WTC11 (cell line): Measurements from ENCODE around the gene MYCBP2. TPM values are rescaled to one million over a fixed set of nuclear protein-coding genes. Genes with fewer than 3 reads are reported as not detected.
"Not testable (repeated sequence)": the region's sequence is repeated elsewhere in the genome, so short reads cannot be mapped to it uniquely, and the experiment has no call there.

Source experiments
- ATAC-seq: fragments of 200-7000 bp; cut with Tn5 transposase; 2 replicates; pipeline ENCODE4 v1.10.0; 2021; ENCODE audit warnings: mild to moderate bottlenecking, moderate library complexity
- CTCF ChIA-PET: fragments of 300-600 bp; sonication (Branson Sonifier 250); formaldehyde crosslinking; loops from one replicate; lab custom pipeline; 2021; ENCODE audit warnings: antibody characterized with exemption; lab: Charles Lee
- POLR2A ChIA-PET: fragments of 350-600 bp; sonication (Branson Sonifier 250); formaldehyde crosslinking; loops from one replicate; lab custom pipeline; 2021; ENCODE audit warnings: antibody characterized with exemption; lab: Charles Lee
- DNase-seq: peaks from one replicate; pipeline ENCODE4 v3.0.0; 2021; ENCODE audit warnings: low spot score
- H3K27ac Mint-ChIP-seq: 2 replicates; pipeline ENCODE4 v1.8.0; 2021; ENCODE audit warnings: mixed read lengths
- H3K27me3 Mint-ChIP-seq: 2 replicates; pipeline ENCODE4 v1.8.0; 2021; ENCODE audit warnings: low read depth, mild to moderate bottlenecking, moderate library complexity, mixed read lengths
- H3K36me3 Mint-ChIP-seq: 2 replicates; pipeline ENCODE4 v1.8.0; 2021; ENCODE audit warnings: mixed read lengths
- H3K4me1 Mint-ChIP-seq: 2 replicates; pipeline ENCODE4 v1.8.0; 2022; ENCODE audit warnings: mixed read lengths
- H3K4me3 Mint-ChIP-seq: 2 replicates; pipeline ENCODE4 v1.8.0; 2021; ENCODE audit warnings: mild to moderate bottlenecking, moderate library complexity, mixed read lengths
- H3K9me3 Mint-ChIP-seq: 2 replicates; pipeline ENCODE4 v1.8.0; 2021; ENCODE audit warnings: mixed read lengths
- ATF3 ChIP-seq: sonication (generic); formaldehyde crosslinking; conservative IDR thresholded peaks from 2 replicates; pipeline ENCODE4 v1.8.1; 2022; ENCODE audit warnings: mild to moderate bottlenecking, missing genetic modification reagents
- E2F1 ChIP-seq: sonication (generic); formaldehyde crosslinking; IDR thresholded peaks from 2 replicates; pipeline ENCODE4 v1.8.0; 2022; ENCODE audit warnings: mild to moderate bottlenecking, missing genetic modification reagents
- ELF4 ChIP-seq: sonication (generic); formaldehyde crosslinking; IDR thresholded peaks from 2 replicates; pipeline ENCODE4 v1.8.1; 2022; ENCODE audit warnings: low read depth, mild to moderate bottlenecking, moderate library complexity, missing genetic modification reagents
- ESRRA ChIP-seq: sonication (generic); formaldehyde crosslinking; IDR thresholded peaks from 2 replicates; pipeline ENCODE4 v1.8.1; 2022; ENCODE audit warnings: mild to moderate bottlenecking, missing genetic modification reagents, borderline replicate concordance
- ETV6 ChIP-seq: sonication (generic); formaldehyde crosslinking; IDR thresholded peaks from 2 replicates; pipeline ENCODE4 v1.8.1; 2022; ENCODE audit warnings: mild to moderate bottlenecking, missing genetic modification reagents
- FOXP1 ChIP-seq: sonication (generic); formaldehyde crosslinking; IDR thresholded peaks from 2 replicates; pipeline ENCODE4 v1.8.0; 2022; ENCODE audit warnings: missing genetic modification reagents, mild to moderate bottlenecking, moderate library complexity, borderline replicate concordance
- FOXP4 ChIP-seq: sonication (generic); formaldehyde crosslinking; IDR thresholded peaks from 2 replicates; pipeline ENCODE4 v1.8.0; 2022; ENCODE audit warnings: mild to moderate bottlenecking, missing genetic modification reagents
- GRHL2 ChIP-seq: fragments of 250-450 bp; sonication (Bioruptor Pico); IDR thresholded peaks from 2 replicates; pipeline ENCODE4 v1.8.0; 2022; ENCODE audit warnings: mild to moderate bottlenecking, moderate library complexity; ENCODE audit not compliant: insufficient replicate concordance, severe bottlenecking
- GTF2I ChIP-seq: fragments of 250-450 bp; sonication (Bioruptor Pico); conservative IDR thresholded peaks from 2 replicates; pipeline ENCODE4 v1.4.0; 2021; ENCODE audit warnings: mild to moderate bottlenecking
- MAX ChIP-seq: sonication (generic); formaldehyde crosslinking; IDR thresholded peaks from 2 replicates; pipeline ENCODE4 v1.8.0; 2022; ENCODE audit warnings: mild to moderate bottlenecking, missing genetic modification reagents
- NFYB ChIP-seq: sonication (generic); formaldehyde crosslinking; conservative IDR thresholded peaks from 2 replicates; pipeline ENCODE4 v1.8.0; 2022; ENCODE audit warnings: low read depth, missing genetic modification reagents
- NR1H2 ChIP-seq: sonication (generic); formaldehyde crosslinking; IDR thresholded peaks from 2 replicates; pipeline ENCODE4 v1.9.0; 2021; ENCODE audit warnings: mild to moderate bottlenecking, moderate library complexity, missing genetic modification reagents
- SP1 ChIP-seq: sonication (generic); formaldehyde crosslinking; conservative IDR thresholded peaks from 2 replicates; pipeline ENCODE4 v1.8.1; 2022; ENCODE audit warnings: missing genetic modification reagents
- ZNF121 ChIP-seq: sonication (generic); formaldehyde crosslinking; IDR thresholded peaks from 2 replicates; pipeline ENCODE4 v1.8.0; 2023; ENCODE audit warnings: missing genetic modification reagents
- ZNF281 ChIP-seq: sonication (generic); formaldehyde crosslinking; IDR thresholded peaks from 2 replicates; pipeline ENCODE4 v1.8.0; 2023; ENCODE audit warnings: mild to moderate bottlenecking, missing genetic modification reagents
- ZNF416 ChIP-seq: fragments of 250-450 bp; sonication (Bioruptor Pico); IDR thresholded peaks from 2 replicates; pipeline ENCODE4 v1.9.0; 2021; ENCODE audit warnings: mild to moderate bottlenecking, inconsistent platforms
- total RNA-seq: library from RNA; stranded (reverse); gene quantifications from 3 replicates; pipeline ENCODE4 v1.2.3, GENCODE V29; 2021
- TF ChIP-seq, protein P1 (sequence below): fragments of 250-450 bp; sonication (Bioruptor Pico); IDR thresholded peaks from 2 replicates; pipeline ENCODE4 v1.9.0; 2021; ENCODE audit warnings: mild to moderate bottlenecking
- TF ChIP-seq, protein P2 (sequence below): sonication (generic); formaldehyde crosslinking; IDR thresholded peaks from 2 replicates; pipeline ENCODE4 v1.8.0; 2023; ENCODE audit warnings: missing genetic modification reagents
- TF ChIP-seq, protein P3 (sequence below): fragments of 200-600 bp; IDR thresholded peaks from 2 replicates; pipeline ENCODE4 v1.8.0; 2022; ENCODE audit warnings: antibody characterized with exemption

Gene MYCBP2
- total RNA-seq, 1 experiment from 2014 or later, result 54.3 TPM

- TF ChIP-seq, protein P1, sequence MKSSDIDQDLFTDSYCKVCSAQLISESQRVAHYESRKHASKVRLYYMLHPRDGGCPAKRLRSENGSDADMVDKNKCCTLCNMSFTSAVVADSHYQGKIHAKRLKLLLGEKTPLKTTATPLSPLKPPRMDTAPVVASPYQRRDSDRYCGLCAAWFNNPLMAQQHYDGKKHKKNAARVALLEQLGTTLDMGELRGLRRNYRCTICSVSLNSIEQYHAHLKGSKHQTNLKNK (CRISPR knock-in tag), result no peak
- TF ChIP-seq ZNF281 (CRISPR knock-in tag), result no peak
- TF ChIP-seq, all 79 proteins: peak for 0
These were observed 311.8 kb downstream of the MYCBP2 start (continued) for GRCh38 chr13:77014906-77015685.

DNA sequence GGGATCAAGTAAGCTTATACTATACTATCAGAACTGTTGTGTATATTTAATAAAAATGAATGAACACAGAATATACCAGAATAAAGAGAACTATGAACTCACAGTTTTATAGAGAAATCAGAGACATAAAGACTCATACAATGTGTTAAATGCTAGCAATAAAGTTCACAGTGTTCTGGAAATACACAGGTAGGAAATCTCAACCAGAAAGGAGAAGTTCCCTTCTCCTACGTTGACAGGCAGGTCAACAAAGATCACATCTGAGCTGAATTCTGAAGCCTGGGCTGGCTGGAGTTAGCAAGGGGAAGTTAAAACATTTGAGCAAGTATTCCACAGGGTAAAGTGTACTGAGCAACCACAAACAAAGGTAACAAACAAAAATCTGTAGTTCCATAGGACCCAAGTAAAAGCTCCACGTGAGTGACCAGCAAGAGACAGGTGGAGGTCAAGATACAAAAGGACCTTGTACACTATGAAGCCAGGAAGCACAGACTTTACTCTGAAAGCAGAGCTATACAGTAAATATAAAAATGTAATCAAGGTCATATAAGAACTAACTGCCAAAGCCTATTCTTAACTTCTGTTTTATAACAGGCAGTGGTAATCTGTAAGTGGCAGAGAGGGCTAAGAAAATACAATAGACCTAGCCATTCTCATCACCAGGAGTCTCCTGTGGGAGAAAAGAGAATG lies 312.9 kb downstream of the MYCBP2 start:
- Mint-ChIP-seq H3K9me3 (no peaks in the 10 kb centered on the region), H3K36me3 (peaks cover 64% of the 10 kb centered on the region), H3K4me3 (no peak overlapping the region), H3K27ac (no peak overlapping the region), H3K4me1 (no peaks in the 10 kb centered on the region), H3K27me3 (no peaks in the 10 kb centered on the region)
- TF ChIP-seq ZNF416, result no peak
- TF ChIP-seq ZNF121 (CRISPR knock-in tag), result no peak
- TF ChIP-seq, protein P2, sequence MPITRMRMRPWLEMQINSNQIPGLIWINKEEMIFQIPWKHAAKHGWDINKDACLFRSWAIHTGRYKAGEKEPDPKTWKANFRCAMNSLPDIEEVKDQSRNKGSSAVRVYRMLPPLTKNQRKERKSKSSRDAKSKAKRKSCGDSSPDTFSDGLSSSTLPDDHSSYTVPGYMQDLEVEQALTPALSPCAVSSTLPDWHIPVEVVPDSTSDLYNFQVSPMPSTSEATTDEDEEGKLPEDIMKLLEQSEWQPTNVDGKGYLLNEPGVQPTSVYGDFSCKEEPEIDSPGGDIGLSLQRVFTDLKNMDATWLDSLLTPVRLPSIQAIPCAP, result no peak
- TF ChIP-seq, protein P3, sequence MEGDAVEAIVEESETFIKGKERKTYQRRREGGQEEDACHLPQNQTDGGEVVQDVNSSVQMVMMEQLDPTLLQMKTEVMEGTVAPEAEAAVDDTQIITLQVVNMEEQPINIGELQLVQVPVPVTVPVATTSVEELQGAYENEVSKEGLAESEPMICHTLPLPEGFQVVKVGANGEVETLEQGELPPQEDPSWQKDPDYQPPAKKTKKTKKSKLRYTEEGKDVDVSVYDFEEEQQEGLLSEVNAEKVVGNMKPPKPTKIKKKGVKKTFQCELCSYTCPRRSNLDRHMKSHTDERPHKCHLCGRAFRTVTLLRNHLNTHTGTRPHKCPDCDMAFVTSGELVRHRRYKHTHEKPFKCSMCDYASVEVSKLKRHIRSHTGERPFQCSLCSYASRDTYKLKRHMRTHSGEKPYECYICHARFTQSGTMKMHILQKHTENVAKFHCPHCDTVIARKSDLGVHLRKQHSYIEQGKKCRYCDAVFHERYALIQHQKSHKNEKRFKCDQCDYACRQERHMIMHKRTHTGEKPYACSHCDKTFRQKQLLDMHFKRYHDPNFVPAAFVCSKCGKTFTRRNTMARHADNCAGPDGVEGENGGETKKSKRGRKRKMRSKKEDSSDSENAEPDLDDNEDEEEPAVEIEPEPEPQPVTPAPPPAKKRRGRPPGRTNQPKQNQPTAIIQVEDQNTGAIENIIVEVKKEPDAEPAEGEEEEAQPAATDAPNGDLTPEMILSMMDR, result no peak
- TF ChIP-seq MAX, result no peak
- TF ChIP-seq SP1 (CRISPR knock-in tag), result no peak
- no peak for TF ChIP-seq ETV6 (CRISPR knock-in tag)
- TF ChIP-seq ELF4, result no peak
- TF ChIP-seq FOXP1 (CRISPR knock-in tag), result no peak
- TF ChIP-seq ESRRA (CRISPR knock-in tag), result no peak
- CTCF ChIA-PET, result interaction anchor here (0.5 kb wide), 1 partner anchor 13 kb away, joined by 4 read pairs; the partner anchor contains the start of gene FBXL3
- DNase-seq (no peak), ATAC-seq (no peak)
- POLR2A ChIA-PET, result no interaction called here

GRCh38 chr13:77009719-77010118 lies 317.2 kb downstream of the MYCBP2 start:
- ATAC-seq, H3K27ac Mint-ChIP-seq, DNase-seq, H3K4me1 Mint-ChIP-seq, CTCF ChIA-PET, POLR2A ChIA-PET, H3K27me3 Mint-ChIP-seq, H3K4me3 Mint-ChIP-seq, H3K9me3 Mint-ChIP-seq: not testable (repeated sequence)
- H3K36me3 Mint-ChIP-seq, result peaks cover 57% of the 10 kb centered on the region

GRCh38 chr13:77009011-77009410 lies 317.9 kb downstream of the MYCBP2 start:
- Mint-ChIP-seq H3K9me3 (no peaks in the 10 kb centered on the region), H3K27ac (no peak overlapping the region), H3K27me3 (no peaks in the 10 kb centered on the region), H3K36me3 (peaks cover 51% of the 10 kb centered on the region), H3K4me3 (no peak overlapping the region), H3K4me1 (no peaks in the 10 kb centered on the region)
- ATAC-seq (no peak), DNase-seq (no peak)
- ChIA-PET POLR2A (no interaction called here), CTCF (no interaction called here)
- TF ChIP-seq FOXP4 (CRISPR knock-in tag) (no peak), NR1H2 (CRISPR knock-in tag) (no peak), E2F1 (CRISPR knock-in tag) (no peak), NFYB (CRISPR knock-in tag) (no peak), GRHL2 (no peak), ATF3 (no peak), GTF2I (CRISPR knock-in tag) (no peak)
- TF ChIP-seq, protein P1 (CRISPR knock-in tag), result no peak
